Fibroblast of lung (primary cell): Measurements from ENCODE around the gene CFAP74. TPM values are rescaled to one million over a fixed set of nuclear protein-coding genes. Genes with fewer than 3 reads are reported as not detected.

Source experiments
- DNase-seq, 2 donors: peaks; one replicate each; pipeline versions ENCODE4 v3.0.0 to v3.0.0-alpha.2; 2010; ENCODE audit warnings: low read depth in 2 of 2
- H2AFZ ChIP-seq: 2 replicates; pipeline ENCODE4 v1.5.1; 2012; ENCODE audit warnings: low read length, control low read depth, inconsistent platforms
- H3K27ac ChIP-seq: 2 replicates; pipeline ENCODE4 v1.5.1; 2011; ENCODE audit warnings: low read length, control low read depth; ENCODE audit not compliant: insufficient read depth
- H3K27me3 ChIP-seq: 2 replicates; pipeline ENCODE4 v1.5.1; 2011; ENCODE audit warnings: mild to moderate bottlenecking, low read length; ENCODE audit not compliant: control insufficient read depth, insufficient read depth
- H3K36me3 ChIP-seq: 2 replicates; pipeline ENCODE4 v1.5.1; 2011; ENCODE audit warnings: low read length; ENCODE audit not compliant: control insufficient read depth, insufficient read depth
- H3K4me1 ChIP-seq: 2 replicates; pipeline ENCODE4 v1.5.1; 2011; ENCODE audit warnings: low read length; ENCODE audit not compliant: control insufficient read depth, insufficient read depth; ENCODE audit errors: extremely low read depth
- H3K4me2 ChIP-seq: 2 replicates; pipeline ENCODE4 v1.5.1; 2011; ENCODE audit warnings: low read length, control low read depth; ENCODE audit not compliant: insufficient read depth; ENCODE audit errors: extremely low read depth
- H3K4me3 ChIP-seq, 4 experiments: fragments of 200-600 bp in 1 of 4; sonication (generic) in 1 of 4; replicated peaks in 1 of 4; 2 replicates each; pipeline ENCODE4 v1.5.1; 2011 to 2016; ENCODE audit warnings: low read length in 4 of 4, low read depth in 3 of 4, mild to moderate bottlenecking in 3 of 4, control low read depth in 2 of 4, inconsistent platforms in 1 of 4, mixed read lengths in 1 of 4; ENCODE audit not compliant: insufficient read depth in 1 of 4; ENCODE audit errors: control extremely low read depth in 1 of 4
- H3K79me2 ChIP-seq: 2 replicates; pipeline ENCODE4 v1.5.1; 2012; ENCODE audit warnings: mild to moderate bottlenecking, low read length, inconsistent platforms; ENCODE audit not compliant: control insufficient read depth, insufficient read depth
- H3K9ac ChIP-seq: 2 replicates; pipeline ENCODE4 v1.5.1; 2011; ENCODE audit warnings: mild to moderate bottlenecking, low read length, control low read depth; ENCODE audit not compliant: insufficient read depth
- H3K9me3 ChIP-seq: 2 replicates; pipeline ENCODE4 v1.5.1; 2012; ENCODE audit warnings: low read depth, low read length; ENCODE audit not compliant: control insufficient read depth, insufficient read depth
- H4K20me1 ChIP-seq: 2 replicates; pipeline ENCODE4 v1.5.1; 2011; ENCODE audit warnings: low read length; ENCODE audit not compliant: control insufficient read depth, insufficient read depth; ENCODE audit errors: extremely low read depth
- CTCF ChIP-seq, 2 donors: IDR thresholded peaks in 1 of 2; conservative IDR thresholded peaks in 1 of 2; 1 replicate in 1 of 2; 2 replicates in 1 of 2; pipeline ENCODE4 v1.5.1; 2011 to 2012; ENCODE audit warnings: low read length in 2 of 2, control low read depth in 1 of 2, inconsistent platforms in 1 of 2, low read depth in 1 of 2, mild to moderate bottlenecking in 1 of 2
- EZH2 ChIP-seq: IDR thresholded peaks from 2 replicates; pipeline ENCODE4 v1.5.1; 2012; ENCODE audit warnings: low read length, control low read depth, mild to moderate bottlenecking; ENCODE audit errors: missing control alignments
- polyA plus RNA-seq, 2 donors: library from polyadenylated mRNA; depleted of rRNA in 1 of 2; stranded (reverse) in 1 of 2; unstranded in 1 of 2; fragments of >200 nt; gene quantifications; 2 replicates each; pipeline ENCODE4 v1.2.1, GENCODE V29; 2011 to 2012; ENCODE audit warnings: missing spikeins in 1 of 2
- total RNA-seq: library from RNA; depleted of rRNA; stranded (reverse); fragments of >200 nt; gene quantifications from 2 replicates; pipeline ENCODE4 v1.2.1, GENCODE V29; 2014

The CFAP74 gene
- total and polyA plus RNA-seq, 2 donors (not counting 1 experiment from before 2014, with no cell fraction given): not detected

- no peaks in the 10 kb centered on the region for H4K20me1 ChIP-seq
- no peaks in the 10 kb centered on the region for H3K4me1 ChIP-seq
- H3K9me3 ChIP-seq: no peaks in the 10 kb centered on the region
- H3K4me3 ChIP-seq: no peak overlapping the region
- no peak for TF ChIP-seq CTCF (conservative IDR thresholded peaks at IDR 0.05 in 1 of 2, IDR thresholded peaks at IDR 0.05 in 1 of 2; ENCODE audit: low read depth in 1 of 2, low read length in 2 of 2)
- H3K36me3 ChIP-seq: no peaks in the 10 kb centered on the region
- H3K27me3 ChIP-seq: peaks cover 15% of the 10 kb centered on the region
- H3K79me2 ChIP-seq: no peaks in the 10 kb centered on the region
- H2AFZ ChIP-seq: no peak overlapping the region
- no peak overlapping the region for H3K9ac ChIP-seq
- H3K27ac ChIP-seq: no peak overlapping the region
- no peak for DNase-seq
- H3K4me2 ChIP-seq: no peak overlapping the region
Observed at GRCh38 chr1:2014181-2014580, 10.6 kb upstream of the CFAP74 start.

GRCh38 chr1:2009101-2010053 lies 5.8 kb upstream of the CFAP74 start:
- DNase-seq: no peak
- no peak overlapping the region for H2AFZ ChIP-seq
- H3K9ac ChIP-seq: no peak overlapping the region
- H3K27ac ChIP-seq: no peak overlapping the region
- no peaks in the 10 kb centered on the region for H3K79me2 ChIP-seq
- H3K4me1 ChIP-seq: no peaks in the 10 kb centered on the region
- H3K27me3 ChIP-seq: no peaks in the 10 kb centered on the region
- no peak overlapping the region for H3K4me2 ChIP-seq
- H3K36me3 ChIP-seq: no peaks in the 10 kb centered on the region
- H3K9me3 ChIP-seq: no peaks in the 10 kb centered on the region
- TF ChIP-seq EZH2 (no peak), CTCF (conservative IDR thresholded peaks at IDR 0.05 in 1 of 2, IDR thresholded peaks at IDR 0.05 in 1 of 2; ENCODE audit: low read depth in 1 of 2, low read length in 2 of 2) (no peak)
- H3K4me3 ChIP-seq: no peak overlapping the region
- H4K20me1 ChIP-seq: no peaks in the 10 kb centered on the region

DNA sequence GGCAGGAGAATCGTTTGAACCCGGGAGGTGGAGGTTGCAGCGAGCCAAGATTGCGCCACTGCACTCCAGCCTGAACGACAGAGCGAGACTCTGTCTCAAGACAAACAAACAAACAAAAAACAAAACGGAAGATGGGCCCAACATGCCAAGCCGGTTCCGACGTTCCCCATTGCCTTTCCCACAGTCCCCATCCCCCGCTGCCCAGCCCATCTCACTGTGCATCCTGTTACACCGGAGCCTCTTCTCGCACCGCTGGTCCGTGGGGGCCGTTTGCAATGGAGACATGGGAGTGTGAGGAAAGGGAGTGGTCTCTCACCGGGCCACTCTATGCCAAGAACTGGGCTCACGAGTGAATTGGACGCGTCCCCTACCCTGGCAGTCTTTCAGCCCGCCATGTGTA lies 1.3 kb upstream of the CFAP74 start:
- H3K4me3 ChIP-seq: no peak overlapping the region
- H3K9ac ChIP-seq: no peak overlapping the region
- no peak for TF ChIP-seq EZH2
- TF ChIP-seq CTCF (conservative IDR thresholded peaks at IDR 0.05 in 1 of 2, IDR thresholded peaks at IDR 0.05 in 1 of 2; ENCODE audit: low read depth in 1 of 2, low read length in 2 of 2): no peak
- H2AFZ ChIP-seq: no peak overlapping the region
- peaks cover 16% of the 10 kb centered on the region for H3K27me3 ChIP-seq
- no peaks in the 10 kb centered on the region for H3K9me3 ChIP-seq
- no peak overlapping the region for H3K4me2 ChIP-seq
- no peaks in the 10 kb centered on the region for H3K36me3 ChIP-seq
- H3K79me2 ChIP-seq: no peaks in the 10 kb centered on the region
- no peaks in the 10 kb centered on the region for H3K4me1 ChIP-seq
- no peaks in the 10 kb centered on the region for H4K20me1 ChIP-seq
- DNase-seq: no peak
- no peak overlapping the region for H3K27ac ChIP-seq
